Measurements from ENCODE around the gene SAG.

The SAG gene

DNA sequence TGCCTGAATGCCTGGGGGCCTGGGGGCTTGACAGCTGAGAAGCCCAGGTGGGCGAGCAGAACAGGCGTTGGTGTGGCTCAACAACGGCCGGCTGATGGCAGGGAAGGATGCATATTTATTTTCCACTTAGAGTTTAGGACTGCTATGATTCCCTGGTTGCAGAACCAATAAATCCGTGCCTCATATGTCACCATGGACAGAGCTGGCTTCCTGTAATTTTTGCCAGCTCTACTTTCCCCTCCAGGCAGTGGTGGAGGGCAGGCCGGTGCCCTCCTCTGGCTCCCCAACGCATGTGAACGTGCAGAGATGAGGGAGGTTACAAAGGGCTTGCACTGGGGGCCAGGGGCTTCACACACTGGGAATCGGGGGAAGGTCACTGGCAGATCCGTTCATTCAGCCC lies 18.2 kb downstream of the SAG start:
- DNase-seq, result no peak
- no peak overlapping the region for H3K4me2 ChIP-seq (ENCODE audit: low read length)
- no peaks in the 10 kb centered on the region for H3K79me1 ChIP-seq (ENCODE audit: low read length)
- no peaks in the 10 kb centered on the region for H3K36me3 ChIP-seq (ENCODE audit: control insufficient read depth, insufficient read depth, low read length)
- no peaks in the 10 kb centered on the region for H3K27me3 ChIP-seq (ENCODE audit: insufficient read depth, low read length, poor library complexity)
- no peak overlapping the region for H2BK15ac ChIP-seq (replicated peaks; ENCODE audit: low read depth)
- H3K4me3 ChIP-seq (ENCODE audit: low read length), result no peak overlapping the region
- H2BK5ac ChIP-seq (ENCODE audit: low read length), result no peak overlapping the region
- no peak overlapping the region for H2BK120ac ChIP-seq (ENCODE audit: low read depth, low read length)
- no peak overlapping the region for H3K23ac ChIP-seq (ENCODE audit: low read length)
- no peak overlapping the region for H3K27ac ChIP-seq (ENCODE audit: low read depth, low read length)
- no peak overlapping the region for H2AK5ac ChIP-seq (ENCODE audit: low read length)
- H3K4ac ChIP-seq (ENCODE audit: low read depth, low read length), result no peak overlapping the region
- H3K56ac ChIP-seq (ENCODE audit: low read length), result no peak overlapping the region
- H3K79me2 ChIP-seq (ENCODE audit: control insufficient read depth, insufficient read depth, low read length), result no peaks in the 10 kb centered on the region
- no peak overlapping the region for H4K8ac ChIP-seq (ENCODE audit: low read depth, low read length)
- no CpG with 5 or more reads among the region's 10 CpGs for WGBS (ENCODE audit: extremely low coverage, insufficient coverage, low lambda C conversion rate)
- peaks cover 2% of the 10 kb centered on the region for H3K4me1 ChIP-seq (ENCODE audit: control insufficient read depth, low read depth, low read length)
- no peak overlapping the region for H3K18ac ChIP-seq (ENCODE audit: low read length)
- no peak overlapping the region for H3K9ac ChIP-seq (ENCODE audit: low read length)
- H4K5ac ChIP-seq (ENCODE audit: low read length), result no peak overlapping the region

DNA sequence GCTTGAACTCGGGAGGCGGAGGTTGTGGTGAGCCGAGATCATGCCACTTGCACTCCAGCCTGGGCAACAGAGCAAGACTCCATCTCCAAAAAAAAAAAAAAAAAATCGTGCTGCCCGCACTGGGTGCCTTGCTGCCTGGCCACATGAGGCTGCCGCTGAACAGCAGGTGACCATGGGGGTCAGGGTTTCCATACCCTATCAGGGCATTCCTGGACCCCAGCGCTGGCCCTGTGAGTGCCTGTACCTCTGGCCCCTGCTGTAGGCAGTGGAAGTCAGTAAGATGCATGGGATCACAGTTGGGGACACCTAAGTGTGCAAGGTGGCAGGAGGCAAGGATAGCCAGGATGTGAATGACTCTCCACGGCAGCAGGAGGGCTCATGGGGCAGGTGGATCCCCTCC lies 18.9 kb downstream of the SAG start:
- Histone ChIP-seq H3K27ac (ENCODE audit: low read depth, low read length) (no peak overlapping the region), H3K4me3 (ENCODE audit: low read length) (no peak overlapping the region), H3K27me3 (ENCODE audit: insufficient read depth, low read length, poor library complexity) (no peaks in the 10 kb centered on the region), H3K79me2 (ENCODE audit: control insufficient read depth, insufficient read depth, low read length) (no peaks in the 10 kb centered on the region), H2BK5ac (ENCODE audit: low read length) (no peak overlapping the region), H3K9ac (ENCODE audit: low read length) (no peak overlapping the region), H4K5ac (ENCODE audit: low read length) (no peak overlapping the region), H3K4me2 (ENCODE audit: low read length) (no peak overlapping the region), H2BK15ac (replicated peaks; ENCODE audit: low read depth) (no peak overlapping the region), H3K4ac (ENCODE audit: low read depth, low read length) (no peak overlapping the region), H3K23ac (ENCODE audit: low read length) (no peak overlapping the region), H3K4me1 (ENCODE audit: control insufficient read depth, low read depth, low read length) (peaks cover 2% of the 10 kb centered on the region), H2BK120ac (ENCODE audit: low read depth, low read length) (no peak overlapping the region), H3K36me3 (ENCODE audit: control insufficient read depth, insufficient read depth, low read length) (no peaks in the 10 kb centered on the region), H3K18ac (ENCODE audit: low read length) (no peak overlapping the region), H3K56ac (ENCODE audit: low read length) (no peak overlapping the region), H4K8ac (ENCODE audit: low read depth, low read length) (no peak overlapping the region), H2AK5ac (ENCODE audit: low read length) (no peak overlapping the region), H3K79me1 (ENCODE audit: low read length) (no peaks in the 10 kb centered on the region)
- no CpG with 5 or more reads among the region's 8 CpGs for WGBS (ENCODE audit: extremely low coverage, insufficient coverage, low lambda C conversion rate)
- no peak for DNase-seq

DNA sequence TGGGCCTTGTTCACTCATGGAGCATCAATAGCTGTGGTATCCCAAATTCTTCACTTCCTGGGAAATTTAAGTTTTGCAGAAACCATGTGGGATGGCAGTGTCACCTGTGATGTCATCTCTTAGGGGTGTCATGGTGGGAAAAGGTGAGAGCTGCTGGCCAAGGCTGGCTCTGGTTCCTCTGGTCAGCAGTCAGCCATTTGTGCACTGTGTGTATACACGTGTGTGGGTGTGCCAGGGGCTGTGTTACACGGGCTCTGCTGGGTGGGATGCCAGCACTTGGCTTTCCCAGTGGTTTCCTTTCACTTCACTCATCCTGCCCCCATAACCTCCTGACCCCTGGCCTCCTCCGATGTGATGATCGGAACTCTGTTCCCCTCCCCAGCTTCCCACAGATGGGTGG lies 21.3 kb downstream of the SAG start:
- H2BK15ac ChIP-seq (replicated peaks; ENCODE audit: low read depth), result no peak overlapping the region
- no peak overlapping the region for H2AK5ac ChIP-seq (ENCODE audit: low read length)
- H2BK5ac ChIP-seq (ENCODE audit: low read length), result no peak overlapping the region
- H3K27me3 ChIP-seq (ENCODE audit: insufficient read depth, low read length, poor library complexity), result no peaks in the 10 kb centered on the region
- no peaks in the 10 kb centered on the region for H3K36me3 ChIP-seq (ENCODE audit: control insufficient read depth, insufficient read depth, low read length)
- H3K4me1 ChIP-seq (ENCODE audit: control insufficient read depth, low read depth, low read length), result peaks cover 2% of the 10 kb centered on the region
- H3K56ac ChIP-seq (ENCODE audit: low read length), result no peak overlapping the region
- H3K79me1 ChIP-seq (ENCODE audit: low read length), result no peaks in the 10 kb centered on the region
- no peak overlapping the region for H4K8ac ChIP-seq (ENCODE audit: low read depth, low read length)
- no peak for DNase-seq
- H4K5ac ChIP-seq (ENCODE audit: low read length), result no peak overlapping the region
- H3K23ac ChIP-seq (ENCODE audit: low read length), result no peak overlapping the region
- no peaks in the 10 kb centered on the region for H3K79me2 ChIP-seq (ENCODE audit: control insufficient read depth, insufficient read depth, low read length)
- no CpG with 5 or more reads among the region's 4 CpGs for WGBS (ENCODE audit: extremely low coverage, insufficient coverage, low lambda C conversion rate)
- no peak overlapping the region for H3K18ac ChIP-seq (ENCODE audit: low read length)
- H3K4ac ChIP-seq (ENCODE audit: low read depth, low read length), result no peak overlapping the region
- no peak overlapping the region for H3K4me2 ChIP-seq (ENCODE audit: low read length)
- no peak overlapping the region for H3K4me3 ChIP-seq (ENCODE audit: low read length)
- H3K27ac ChIP-seq (ENCODE audit: low read depth, low read length), result no peak overlapping the region
- no peak overlapping the region for H3K9ac ChIP-seq (ENCODE audit: low read length)
- H2BK120ac ChIP-seq (ENCODE audit: low read depth, low read length), result no peak overlapping the region

DNA sequence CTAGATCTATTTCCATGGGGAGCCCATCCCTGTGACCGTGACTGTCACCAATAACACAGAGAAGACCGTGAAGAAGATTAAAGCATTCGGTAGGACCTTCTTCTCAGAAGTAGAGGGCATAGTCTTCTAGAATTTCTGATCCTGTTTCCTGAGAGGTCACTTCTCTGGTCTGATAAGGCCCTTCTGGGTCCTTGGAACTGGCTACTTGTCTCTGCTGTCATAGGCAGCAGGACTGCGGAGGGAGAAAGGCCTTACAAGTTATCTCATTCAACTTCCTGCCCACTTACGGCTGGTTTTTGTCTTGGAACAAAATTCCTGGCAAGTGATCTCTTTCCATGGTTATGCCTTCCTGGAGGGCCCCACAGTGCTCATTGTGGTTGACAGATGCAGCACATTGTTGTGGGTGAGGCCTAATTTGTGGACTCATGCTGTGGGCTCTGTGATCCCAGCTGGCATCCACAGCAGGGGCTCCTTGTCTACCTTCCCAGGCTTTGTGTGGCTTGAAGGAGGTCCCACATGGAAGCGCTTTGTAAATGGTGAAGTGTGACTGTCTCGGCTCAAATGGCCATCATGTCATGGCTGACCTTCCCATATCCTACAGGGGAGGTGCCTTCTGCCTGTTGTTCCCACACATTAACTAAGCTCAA lies 22.0 kb downstream of the SAG start:
- DNase-seq, result peak; percentile 73
- Histone ChIP-seq H3K27me3 (ENCODE audit: insufficient read depth, low read length, poor library complexity) (no peaks in the 10 kb centered on the region), H2BK5ac (ENCODE audit: low read length) (no peak overlapping the region), H3K18ac (ENCODE audit: low read length) (no peak overlapping the region), H4K8ac (ENCODE audit: low read depth, low read length) (no peak overlapping the region), H3K9ac (ENCODE audit: low read length) (no peak overlapping the region), H3K23ac (ENCODE audit: low read length) (no peak overlapping the region), H3K4ac (ENCODE audit: low read depth, low read length) (no peak overlapping the region), H3K36me3 (ENCODE audit: control insufficient read depth, insufficient read depth, low read length) (no peaks in the 10 kb centered on the region), H3K4me2 (ENCODE audit: low read length) (no peak overlapping the region), H3K27ac (ENCODE audit: low read depth, low read length) (no peak overlapping the region), H2BK120ac (ENCODE audit: low read depth, low read length) (no peak overlapping the region), H3K4me3 (ENCODE audit: low read length) (no peak overlapping the region), H3K4me1 (ENCODE audit: control insufficient read depth, low read depth, low read length) (peaks cover 2% of the 10 kb centered on the region), H3K79me2 (ENCODE audit: control insufficient read depth, insufficient read depth, low read length) (no peaks in the 10 kb centered on the region), H3K79me1 (ENCODE audit: low read length) (no peaks in the 10 kb centered on the region), H3K56ac (ENCODE audit: low read length) (no peak overlapping the region), H4K5ac (ENCODE audit: low read length) (no peak overlapping the region), H2BK15ac (replicated peaks; ENCODE audit: low read depth) (no peak overlapping the region), H2AK5ac (ENCODE audit: low read length) (no peak overlapping the region)
- no CpG with 5 or more reads among the region's 7 CpGs for WGBS (ENCODE audit: extremely low coverage, insufficient coverage, low lambda C conversion rate)

DNA sequence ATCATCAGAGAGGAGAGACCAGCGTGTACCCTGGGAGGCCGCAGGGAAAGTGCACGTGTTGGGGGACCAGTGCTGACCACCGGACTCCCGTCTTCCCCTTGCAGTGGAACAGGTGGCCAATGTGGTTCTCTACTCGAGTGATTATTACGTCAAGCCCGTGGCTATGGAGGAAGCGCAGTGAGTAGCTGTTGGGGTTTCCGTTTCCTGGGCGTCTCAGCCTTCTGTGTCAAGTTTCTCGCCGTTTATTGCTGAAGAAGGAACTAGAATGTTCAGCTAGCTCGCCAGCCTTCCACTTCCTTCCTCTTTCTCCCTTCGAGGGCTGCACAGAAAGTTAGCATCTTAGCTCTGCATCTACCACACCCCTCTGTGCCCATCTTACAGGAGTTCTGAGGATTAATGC lies 23.9 kb downstream of the SAG start:
- no peaks in the 10 kb centered on the region for H3K27me3 ChIP-seq (ENCODE audit: insufficient read depth, low read length, poor library complexity)
- no peak overlapping the region for H3K56ac ChIP-seq (ENCODE audit: low read length)
- H4K5ac ChIP-seq (ENCODE audit: low read length), result no peak overlapping the region
- no peak overlapping the region for H2AK5ac ChIP-seq (ENCODE audit: low read length)
- no peak overlapping the region for H3K4ac ChIP-seq (ENCODE audit: low read depth, low read length)
- no peak overlapping the region for H3K23ac ChIP-seq (ENCODE audit: low read length)
- no peak overlapping the region for H3K4me2 ChIP-seq (ENCODE audit: low read length)
- no peak overlapping the region for H3K18ac ChIP-seq (ENCODE audit: low read length)
- H3K4me1 ChIP-seq (ENCODE audit: control insufficient read depth, low read depth, low read length), result peaks cover 2% of the 10 kb centered on the region
- H2BK15ac ChIP-seq (replicated peaks; ENCODE audit: low read depth), result no peak overlapping the region
- DNase-seq, result no peak
- no peak overlapping the region for H3K9ac ChIP-seq (ENCODE audit: low read length)
- H4K8ac ChIP-seq (ENCODE audit: low read depth, low read length), result no peak overlapping the region
- no peaks in the 10 kb centered on the region for H3K79me1 ChIP-seq (ENCODE audit: low read length)
- H3K36me3 ChIP-seq (ENCODE audit: control insufficient read depth, insufficient read depth, low read length), result no peaks in the 10 kb centered on the region
- H3K27ac ChIP-seq (ENCODE audit: low read depth, low read length), result no peak overlapping the region
- no CpG with 5 or more reads among the region's 15 CpGs for WGBS (ENCODE audit: extremely low coverage, insufficient coverage, low lambda C conversion rate)
- H2BK5ac ChIP-seq (ENCODE audit: low read length), result no peak overlapping the region
- no peak overlapping the region for H3K4me3 ChIP-seq (ENCODE audit: low read length)
- H2BK120ac ChIP-seq (ENCODE audit: low read depth, low read length), result no peak overlapping the region
- H3K79me2 ChIP-seq (ENCODE audit: control insufficient read depth, insufficient read depth, low read length), result no peaks in the 10 kb centered on the region

DNA sequence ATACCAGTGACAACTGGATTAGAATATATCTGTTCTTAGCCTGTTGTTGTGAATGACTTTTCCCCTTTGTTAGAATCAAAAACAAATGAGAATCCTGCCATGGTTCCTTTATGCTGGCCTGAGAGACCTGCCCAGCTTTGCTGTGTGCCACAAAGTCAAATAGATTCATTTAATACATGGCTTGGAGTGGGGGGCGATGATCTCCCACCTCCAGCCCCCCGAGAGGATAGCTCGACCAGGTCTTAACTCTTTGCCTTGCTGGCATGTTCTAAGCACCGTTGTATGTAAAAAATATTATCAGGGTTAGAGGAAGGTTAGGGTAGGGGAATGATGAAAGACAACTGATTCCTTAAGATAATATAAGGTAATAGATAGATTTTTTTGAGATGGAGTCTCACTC lies 24.5 kb downstream of the SAG start:
- Histone ChIP-seq H3K27me3 (ENCODE audit: insufficient read depth, low read length, poor library complexity) (no peaks in the 10 kb centered on the region), H3K79me2 (ENCODE audit: control insufficient read depth, insufficient read depth, low read length) (no peaks in the 10 kb centered on the region), H3K18ac (ENCODE audit: low read length) (no peak overlapping the region), H2BK5ac (ENCODE audit: low read length) (no peak overlapping the region), H3K27ac (ENCODE audit: low read depth, low read length) (no peak overlapping the region), H3K4me2 (ENCODE audit: low read length) (no peak overlapping the region), H2BK120ac (ENCODE audit: low read depth, low read length) (no peak overlapping the region), H3K36me3 (ENCODE audit: control insufficient read depth, insufficient read depth, low read length) (no peaks in the 10 kb centered on the region), H3K4me3 (ENCODE audit: low read length) (no peak overlapping the region), H4K8ac (ENCODE audit: low read depth, low read length) (no peak overlapping the region), H3K4me1 (ENCODE audit: control insufficient read depth, low read depth, low read length) (peaks cover 2% of the 10 kb centered on the region), H2BK15ac (replicated peaks; ENCODE audit: low read depth) (no peak overlapping the region), H4K5ac (ENCODE audit: low read length) (no peak overlapping the region), H3K9ac (ENCODE audit: low read length) (no peak overlapping the region), H2AK5ac (ENCODE audit: low read length) (no peak overlapping the region), H3K56ac (ENCODE audit: low read length) (no peak overlapping the region), H3K79me1 (ENCODE audit: low read length) (no peaks in the 10 kb centered on the region), H3K23ac (ENCODE audit: low read length) (no peak overlapping the region), H3K4ac (ENCODE audit: low read depth, low read length) (no peak overlapping the region)
- WGBS (ENCODE audit: extremely low coverage, insufficient coverage, low lambda C conversion rate), result no CpG with 5 or more reads among the region's 4 CpGs
- no peak for DNase-seq
